Vein endothelial cell (primary cell): ENCODE results near the gene RABIF. TPM values are rescaled to one million over a fixed set of nuclear protein-coding genes. Genes with fewer than 3 reads are reported as not detected.

Experiments
- small RNA-seq: library from RNA; depleted of rRNA; stranded (forward); fragments of <200 nt; gene quantifications from one replicate; pipeline ENCODE3, GENCODE V24; 2012
- total RNA-seq: library from RNA; depleted of rRNA; stranded (reverse); fragments of >200 nt; gene quantifications from 2 replicates; pipeline ENCODE4 v1.2.3, GENCODE V29; 2012

Gene RABIF
- total RNA-seq, result 9.5 and 13.5 TPM in 2 replicates

DNA sequence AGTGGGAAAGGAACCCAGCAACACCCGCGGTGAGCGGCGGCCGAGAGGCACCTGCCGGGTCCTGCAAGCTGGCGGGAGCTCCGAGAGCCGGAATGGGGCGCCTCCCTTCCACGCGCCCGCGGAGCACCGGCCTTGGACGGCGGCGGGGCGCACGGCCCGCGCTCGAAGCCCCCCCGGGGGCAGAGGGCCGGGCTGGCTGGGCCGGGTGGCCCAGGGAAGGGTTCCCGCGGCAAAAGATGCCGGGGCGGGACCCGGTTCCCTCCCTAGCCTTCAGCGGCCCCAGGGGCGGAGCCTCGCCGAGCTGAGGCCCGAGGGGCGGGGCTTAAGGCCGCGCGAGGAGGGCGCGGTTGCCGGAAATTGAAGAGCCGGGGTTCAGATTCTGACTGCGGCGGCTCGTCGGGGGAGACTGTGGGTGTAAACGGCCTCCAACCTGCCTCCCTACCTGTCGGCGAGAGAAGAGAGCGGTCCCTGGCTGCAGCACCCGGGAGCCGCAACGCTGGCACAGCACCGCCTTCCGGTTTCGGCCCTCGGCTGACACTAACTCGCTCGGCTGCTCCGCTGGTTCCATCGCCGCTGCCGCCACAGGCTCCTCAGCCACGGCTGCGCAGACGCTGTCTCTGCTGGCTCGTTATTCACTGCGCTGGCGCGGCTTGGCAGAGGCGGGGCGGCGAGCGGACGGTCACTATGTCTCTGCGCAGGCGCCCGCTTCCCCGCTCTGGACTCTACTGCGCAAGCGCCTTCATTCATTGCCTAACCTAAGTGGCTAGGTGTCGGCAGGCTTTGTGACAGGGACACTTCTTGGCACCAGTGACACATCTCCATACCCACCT, at the start of gene RABIF:
TSS of gene RABIF (minus strand) at position 619 of the 830 bp plus-strand sequence. CDS start at position 568, 51 bp downstream.

DNA sequence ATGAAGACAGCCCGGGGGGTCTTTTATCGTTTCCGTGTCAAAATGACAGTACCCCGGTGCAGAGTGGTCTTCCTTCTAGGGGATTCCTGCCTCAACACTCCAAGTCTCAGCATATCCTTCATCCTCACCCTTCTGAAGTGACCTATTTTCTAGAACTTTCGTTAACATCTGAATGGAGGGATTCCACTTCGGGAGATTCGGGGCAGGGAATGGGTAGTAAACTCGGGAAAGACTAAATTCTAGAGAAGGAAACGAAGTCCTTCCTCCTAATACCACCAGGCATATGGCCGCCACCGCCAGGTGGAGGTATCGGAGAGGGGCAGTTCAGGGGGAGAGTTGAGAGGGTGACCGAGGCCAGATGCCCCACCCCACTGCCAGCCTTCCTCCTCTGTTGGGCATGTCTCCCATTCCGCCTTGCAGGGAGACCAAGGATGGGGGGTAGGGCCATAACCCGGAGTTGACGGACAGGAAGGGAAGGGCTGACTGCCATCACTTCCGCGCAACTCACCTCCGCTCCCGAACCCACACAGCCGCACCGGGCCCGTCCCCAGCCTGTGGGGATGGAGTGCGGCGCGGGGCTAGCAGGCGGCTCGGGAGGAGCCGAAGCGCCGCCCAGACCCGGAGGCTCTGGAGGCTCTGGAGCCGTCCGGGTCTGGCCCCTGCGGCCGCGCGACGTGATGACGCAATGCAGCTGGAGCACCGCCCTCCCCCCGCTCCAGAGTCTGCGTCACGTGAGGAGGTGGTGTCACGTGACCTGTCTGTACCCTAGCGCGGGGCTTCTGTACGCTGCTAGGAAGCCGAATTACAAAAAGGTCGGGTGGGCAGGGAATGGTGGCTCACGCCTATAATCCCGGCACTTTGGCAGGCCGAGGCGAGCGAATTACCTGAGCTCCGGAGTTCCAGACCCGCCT, 37.9 kb upstream of the RABIF start, which contains the start of gene KLHL12:
TSS of gene KLHL12 (minus strand) at position 654 of the 911 bp plus-strand sequence. CDS start 2,072 bp downstream, outside the sequence.

Small RNAs within 50 kb of the gene (small RNA-seq; reads per million reads assigned to genes)
- not detected for gene RF00019

Other genes with a start within 250 kb of the RABIF start
- gene SYT2, start 178.7 kb downstream of the RABIF start, total RNA-seq, result not detected in 2 replicates
- 89.8 and 91.1 TPM in 2 replicates for gene KDM5B, start 80.7 kb downstream of the RABIF start, total RNA-seq
- 0.48 TPM in 1 of 2 replicates, not detected in the other for gene PCAT6, start 78.2 kb downstream of the RABIF start, total RNA-seq
- gene KLHL12, start 38.1 kb upstream of the RABIF start, total RNA-seq, result 23.8 and 24.5 TPM in 2 replicates
- gene ADIPOR1, start 69.2 kb upstream of the RABIF start, total RNA-seq, result 139 and 140 TPM in 2 replicates
- gene CYB5R1, start 78.1 kb upstream of the RABIF start, total RNA-seq, result 25.4 and 36.9 TPM in 2 replicates
- gene TMEM183A, start 118.2 kb upstream of the RABIF start, total RNA-seq, result 113 and 126 TPM in 2 replicates
- gene PPFIA4, start 137.3 kb upstream of the RABIF start, total RNA-seq, result under 0.01 and 0.65 TPM in 2 replicates
- not detected in 2 replicates for gene MYOG, start 196.9 kb upstream of the RABIF start, total RNA-seq
- gene ADORA1, start 238.6 kb upstream of the RABIF start, total RNA-seq, result not detected in 2 replicates